PC-9 (cell line): ENCODE data around the gene PPP2R5C. TPM values are rescaled to one million over a fixed set of nuclear protein-coding genes. Genes with fewer than 3 reads are reported as not detected.
"Not testable (repeated sequence)": the region's sequence is repeated elsewhere in the genome, so short reads cannot be mapped to it uniquely, and the experiment has no call there.

Source experiments
- BruUV-seq: library from RNA; stranded (reverse); fragments of 400-500 nt; replicated peaks from 2 replicates; lab custom pipeline; 2021; lab: Mats Ljungman, UMichigan
- CTCF ChIA-PET: fragments of 300-600 bp; sonication (Branson Sonifier 250); formaldehyde crosslinking; loops from one replicate; lab custom pipeline; 2022; ENCODE audit warnings: antibody characterized with exemption; lab: Charles Lee
- POLR2A ChIA-PET: fragments of 300-600 bp; sonication (Branson Sonifier 250); formaldehyde crosslinking; loops from one replicate; lab custom pipeline; 2022; ENCODE audit warnings: antibody characterized with exemption; ENCODE audit not compliant: unreplicated experiment; lab: Charles Lee
- DNase-seq, 2 experiments: peaks; one replicate each; pipeline versions ENCODE4 v3.0.0 to v3.0.0-alpha.2; 2015 to 2022; ENCODE audit warnings: mixed read lengths in 1 of 2
- H2AFZ ChIP-seq: fragments of 200-600 bp; sonication (generic); 2 replicates; pipeline ENCODE4 v1.8.1; 2017; ENCODE audit warnings: antibody characterized with exemption
- H3F3A ChIP-seq: fragments of 200-600 bp; sonication (generic); 2 replicates; pipeline ENCODE4 v1.8.1; 2017; ENCODE audit warnings: antibody characterized with exemption, mild to moderate bottlenecking, low read depth; ENCODE audit not compliant: insufficient read depth
- H3K27ac ChIP-seq: fragments of 200-600 bp; sonication (generic); 2 replicates; pipeline ENCODE4 v1.6.1; 2016; ENCODE audit warnings: mixed run types
- H3K27me3 ChIP-seq: fragments of 200-600 bp; sonication (generic); 2 replicates; pipeline ENCODE4 v1.6.1; 2016; ENCODE audit warnings: low read depth, mixed run types; ENCODE audit not compliant: insufficient read depth
- H3K36me3 ChIP-seq: fragments of 200-600 bp; sonication (generic); 2 replicates; pipeline ENCODE4 v1.6.1; 2016; ENCODE audit warnings: low read depth, mixed run types
- H3K4me1 ChIP-seq: fragments of 200-600 bp; sonication (generic); replicated peaks from 2 replicates; pipeline ENCODE4 v1.6.1; 2016; ENCODE audit warnings: mixed run types; ENCODE audit not compliant: insufficient read depth
- H3K4me2 ChIP-seq: fragments of 200-600 bp; sonication (generic); 2 replicates; pipeline ENCODE4 v1.6.1; 2017; ENCODE audit warnings: mixed run types
- H3K4me3 ChIP-seq: fragments of 200-600 bp; sonication (generic); 2 replicates; pipeline ENCODE4 v1.6.1; 2016; ENCODE audit warnings: mixed run types
- H3K79me2 ChIP-seq: fragments of 200-600 bp; sonication (generic); 2 replicates; pipeline ENCODE4 v1.6.1; 2017; ENCODE audit warnings: low read depth, mixed run types
- H3K9me2 ChIP-seq: fragments of 200-600 bp; sonication (generic); 2 replicates; pipeline ENCODE4 v1.8.1; 2017; ENCODE audit warnings: mild to moderate bottlenecking; ENCODE audit not compliant: insufficient read depth
- H3K9me3 ChIP-seq: fragments of 200-600 bp; sonication (generic); 2 replicates; pipeline ENCODE4 v1.8.1; 2016; ENCODE audit warnings: low read depth; ENCODE audit not compliant: insufficient read depth
- H4K20me1 ChIP-seq: fragments of 200-600 bp; sonication (generic); 2 replicates; pipeline ENCODE4 v1.8.1; 2017; ENCODE audit not compliant: insufficient read depth
- CTCF ChIP-seq: fragments of 200-600 bp; sonication (generic); conservative IDR thresholded peaks from 2 replicates; pipeline ENCODE4 v1.6.1; 2017; ENCODE audit warnings: mixed run types, antibody characterized with exemption, mild to moderate bottlenecking, moderate library complexity
- EZH2 ChIP-seq: fragments of 200-600 bp; sonication (generic); IDR thresholded peaks from 2 replicates; pipeline ENCODE4 v1.8.0; 2017; ENCODE audit warnings: antibody characterized with exemption, low read depth
- intact Hi-C: fragments of 100-400 bp; cut with micrococcal nuclease; formaldehyde crosslinking; loops from one replicate; pipeline ENCODE4 v1.10.0; 2022; ENCODE audit not compliant: unreplicated experiment
- total RNA-seq: library from RNA; stranded (reverse); gene quantifications from 2 replicates; pipeline ENCODE4 v1.2.3, GENCODE V29; 2021

PPP2R5C gene
- total RNA-seq, 1 experiment from 2014 or later = 401 TPM

GRCh38 chr14:101968186-101968585 is 206.7 kb downstream of the PPP2R5C start:
- H3K27ac ChIP-seq = peak overlapping the region; percentile 75
- H4K20me1 ChIP-seq = no peaks in the 10 kb centered on the region
- no peaks in the 10 kb centered on the region for H3K9me3 ChIP-seq
- H3F3A ChIP-seq = peaks cover 54% of the 10 kb centered on the region
- H3K27me3 ChIP-seq = no peaks in the 10 kb centered on the region
- H3K79me2 ChIP-seq = peaks cover 88% of the 10 kb centered on the region
- peak overlapping the region; percentile 85 for H3K4me2 ChIP-seq
- H3K9me2 ChIP-seq = no peaks in the 10 kb centered on the region
- DNase-seq = no peak
- H3K4me3 ChIP-seq = no peak overlapping the region
- no TSS peak for BruUV-seq
- intact Hi-C loops = loop anchor here (10.0 kb wide), 1 partner anchor 547 kb away; no protein-coding TSS in a partner anchor
- no peak overlapping the region for H2AFZ ChIP-seq
- peaks cover 25% of the 10 kb centered on the region for H3K36me3 ChIP-seq
- TF ChIP-seq CTCF (no peak), EZH2 (no peak)
- POLR2A ChIA-PET = interaction anchor here (0.5 kb wide), 1 partner anchor 107 kb away, joined by 7 read pairs; no protein-coding TSS in a partner anchor
- CTCF ChIA-PET = interaction anchor here (0.6 kb wide), 1 partner anchor 129 kb away, joined by 3 read pairs; no protein-coding TSS in a partner anchor
- peaks cover 73% of the 10 kb centered on the region for H3K4me1 ChIP-seq

- no peak for DNase-seq
- no peaks in the 10 kb centered on the region for H4K20me1 ChIP-seq
- peaks cover 29% of the 10 kb centered on the region for H3K36me3 ChIP-seq
- POLR2A ChIA-PET = no interaction called here
- H3K4me1 ChIP-seq = peaks cover 80% of the 10 kb centered on the region
- H3K4me3 ChIP-seq = no peak overlapping the region
- intact Hi-C loops = loop anchor here (10.0 kb wide), 1 partner anchor 545 kb away; no protein-coding TSS in a partner anchor
- no peak for TF ChIP-seq CTCF
- TF ChIP-seq EZH2 = no peak
- no peaks in the 10 kb centered on the region for H3K9me2 ChIP-seq
- CTCF ChIA-PET = no interaction called here
- peak overlapping the region; percentile 96 for H3K27ac ChIP-seq
- peaks cover 57% of the 10 kb centered on the region for H3F3A ChIP-seq
- no peak overlapping the region for H2AFZ ChIP-seq
- no peaks in the 10 kb centered on the region for H3K27me3 ChIP-seq
- BruUV-seq = no TSS peak
- no peak overlapping the region for H3K4me2 ChIP-seq
- H3K9me3 ChIP-seq = no peaks in the 10 kb centered on the region
- H3K79me2 ChIP-seq = peaks cover 96% of the 10 kb centered on the region
Observed at GRCh38 chr14:101969481-101969880, 208.0 kb downstream of the PPP2R5C start.

- CTCF ChIA-PET = interaction anchor here (0.6 to 1.1 kb wide), 2 partner anchors 35 to 624 kb away, joined by 4 read pairs; no protein-coding TSS in a partner anchor
- POLR2A ChIA-PET = interaction anchor here (0.6 to 0.7 kb wide), 3 partner anchors 199 to 891 kb away, joined by 7 to 18 read pairs (median 14); no protein-coding TSS in a partner anchor
- Histone ChIP-seq H3K9me2 (no peaks in the 10 kb centered on the region), H3F3A (peaks cover 54% of the 10 kb centered on the region), H2AFZ (no peak overlapping the region), H3K36me3 (peaks cover 36% of the 10 kb centered on the region), H4K20me1 (no peaks in the 10 kb centered on the region), H3K4me2 (peak overlapping the region; percentile 83), H3K27ac (peak overlapping the region; percentile 96), H3K9me3 (no peaks in the 10 kb centered on the region), H3K79me2 (peaks cover 96% of the 10 kb centered on the region), H3K27me3 (no peaks in the 10 kb centered on the region), H3K4me3 (no peak overlapping the region; the same call in 1 of the 2 replicates), H3K4me1 (peaks cover 78% of the 10 kb centered on the region)
- intact Hi-C loops = no loop called here
- no TSS peak for BruUV-seq
- TF ChIP-seq CTCF = no peak
- TF ChIP-seq EZH2 = no peak
- no peak for DNase-seq
Observed at GRCh38 chr14:101970830-101971400, 209.4 kb downstream of the PPP2R5C start.

- Histone ChIP-seq H3F3A (peaks cover 56% of the 10 kb centered on the region), H3K27ac (peak overlapping the region; percentile 96), H3K4me2 (peak overlapping the region; percentile 83), H3K4me3 (peak overlapping the region; percentile 41; the same call in 1 of the 2 replicates), H3K36me3 (peaks cover 41% of the 10 kb centered on the region), H3K4me1 (peaks cover 74% of the 10 kb centered on the region), H3K79me2 (peaks cover 96% of the 10 kb centered on the region)
- H2AFZ ChIP-seq, DNase-seq, POLR2A ChIA-PET, H3K9me2 ChIP-seq, intact Hi-C loops, H4K20me1 ChIP-seq, H3K27me3 ChIP-seq, BruUV-seq, H3K9me3 ChIP-seq: not testable (repeated sequence)
- CTCF ChIA-PET = interaction anchor here (1.1 kb wide), 1 partner anchor 623 kb away, joined by 4 read pairs; no protein-coding TSS in a partner anchor
Observed at GRCh38 chr14:101971458-101971857, 209.9 kb downstream of the PPP2R5C start.
